ENCODE results near the gene NPFFR1.

NPFFR1 gene

GRCh38 chr10:70234668-70235447 is 48.9 kb downstream of the NPFFR1 start:
- no peak overlapping the region for H2BK12ac ChIP-seq (ENCODE audit: low read length in 2 of 2)
- H3K27me3 ChIP-seq (ENCODE audit: control insufficient read depth in 1 of 2, insufficient read depth in 1 of 2, low read length in 2 of 2): peaks cover 0 to 5% of the 10 kb centered on the region in 2 experiments
- H2AK5ac ChIP-seq (ENCODE audit: low read length, severe bottlenecking): no peak overlapping the region
- H3K4me2 ChIP-seq (ENCODE audit: low read length, poor library complexity, severe bottlenecking): no peak overlapping the region
- peaks cover 4% of the 10 kb centered on the region for H3K79me1 ChIP-seq (replicated peaks; ENCODE audit: low read length, poor library complexity, severe bottlenecking)
- H3K4me3 ChIP-seq (ENCODE audit: insufficient read depth in 1 of 2, low read depth in 1 of 2, low read length in 2 of 2): peak overlapping the region in 1 of 2 experiments; percentile 66
- no peak overlapping the region for H2BK15ac ChIP-seq (ENCODE audit: low read depth, poor library complexity, severe bottlenecking)
- no peak overlapping the region for H4K91ac ChIP-seq (ENCODE audit: low read length)
- H3K4ac ChIP-seq (ENCODE audit: low read depth in 1 of 2, low read length in 2 of 2): peak overlapping the region in 1 of 2 experiments; percentile 26
- WGBS: 92% methylated on average over 18 of the region's 18 CpGs
- no peak overlapping the region for H2BK5ac ChIP-seq (ENCODE audit: low read depth, low read length, poor library complexity, severe bottlenecking)
- H3K9me3 ChIP-seq (ENCODE audit: control insufficient read depth, low read length): no peaks in the 10 kb centered on the region
- H3K36me3 ChIP-seq (ENCODE audit: control insufficient read depth in 1 of 2, insufficient read depth in 2 of 2, low read depth in 1 of 2, low read length in 2 of 2): peaks cover 2 to 6% of the 10 kb centered on the region in 2 experiments
- H3K14ac ChIP-seq (ENCODE audit: low read length in 2 of 2): no peak overlapping the region
- H3K4me1 ChIP-seq (ENCODE audit: control insufficient read depth, insufficient read depth, low read depth, low read length): no peaks in the 10 kb centered on the region
- H2AFZ ChIP-seq (ENCODE audit: low read depth, low read length): peak overlapping the region; percentile 23
- H3K9ac ChIP-seq (ENCODE audit: low read length): peak overlapping the region; percentile 94
- no peak overlapping the region for H3K18ac ChIP-seq (ENCODE audit: low read depth in 1 of 2, low read length in 2 of 2)
- no peak overlapping the region for H4K8ac ChIP-seq (ENCODE audit: low read length)
- H3K23ac ChIP-seq (ENCODE audit: low read length in 2 of 2): no peak overlapping the region
- H3K27ac ChIP-seq (ENCODE audit: low read length, poor library complexity, severe bottlenecking): no peak overlapping the region
- peak overlapping the region; percentile 73 for H2BK120ac ChIP-seq (ENCODE audit: low read depth, low read length)
- peak; percentile 69 for DNase-seq

- H3K79me1 ChIP-seq (replicated peaks; ENCODE audit: low read length, poor library complexity, severe bottlenecking): peaks cover 6% of the 10 kb centered on the region
- H3K27ac ChIP-seq (ENCODE audit: low read length, poor library complexity, severe bottlenecking): no peak overlapping the region
- WGBS: 25% methylated on average over 1 of the region's 8 CpGs
- H3K36me3 ChIP-seq (ENCODE audit: control insufficient read depth in 1 of 2, insufficient read depth in 2 of 2, low read depth in 1 of 2, low read length in 2 of 2): peaks cover 4 to 15% of the 10 kb centered on the region in 2 experiments
- no peak overlapping the region for H4K91ac ChIP-seq (ENCODE audit: low read length)
- no peak overlapping the region for H2BK120ac ChIP-seq (ENCODE audit: low read depth, low read length)
- H3K4me3 ChIP-seq (ENCODE audit: insufficient read depth in 1 of 2, low read depth in 1 of 2, low read length in 2 of 2): peak overlapping the region in 1 of 2 experiments; percentile 95
- H2BK5ac ChIP-seq (ENCODE audit: low read depth, low read length, poor library complexity, severe bottlenecking): no peak overlapping the region
- peak overlapping the region; percentile 33 for H2AFZ ChIP-seq (ENCODE audit: low read depth, low read length)
- H2BK12ac ChIP-seq (ENCODE audit: low read length in 2 of 2): no peak overlapping the region
- peak overlapping the region; percentile 92 for H3K4me2 ChIP-seq (ENCODE audit: low read length, poor library complexity, severe bottlenecking)
- H3K9me3 ChIP-seq (ENCODE audit: control insufficient read depth, low read length): no peaks in the 10 kb centered on the region
- H2AK5ac ChIP-seq (ENCODE audit: low read length, severe bottlenecking): no peak overlapping the region
- no peak for DNase-seq
- H2BK15ac ChIP-seq (ENCODE audit: low read depth, poor library complexity, severe bottlenecking): no peak overlapping the region
- no peak overlapping the region for H3K18ac ChIP-seq (ENCODE audit: low read depth in 1 of 2, low read length in 2 of 2)
- no peaks in the 10 kb centered on the region for H3K4me1 ChIP-seq (ENCODE audit: control insufficient read depth, insufficient read depth, low read depth, low read length)
- no peak overlapping the region for H3K14ac ChIP-seq (ENCODE audit: low read length in 2 of 2)
- H3K9ac ChIP-seq (ENCODE audit: low read length): peak overlapping the region; percentile 94
- H3K23ac ChIP-seq (ENCODE audit: low read length in 2 of 2): no peak overlapping the region
- peaks cover 0 to 5% of the 10 kb centered on the region in 2 experiments for H3K27me3 ChIP-seq (ENCODE audit: control insufficient read depth in 1 of 2, insufficient read depth in 1 of 2, low read length in 2 of 2)
- H3K4ac ChIP-seq (ENCODE audit: low read depth in 1 of 2, low read length in 2 of 2): peak overlapping the region in 1 of 2 experiments; percentile 3
- no peak overlapping the region for H4K8ac ChIP-seq (ENCODE audit: low read length)
Measured at GRCh38 chr10:70233939-70234300, 49.9 kb downstream of the NPFFR1 start.

GRCh38 chr10:70233109-70233938 is 50.5 kb downstream of the NPFFR1 start, which contains the start of gene PPA1:
Gene PPA1, minus strand, starts transcription at chr10:70233429. Its CDS starts 102 bp downstream, at chr10:70233327.
- peak within 1 kb of the TSS; percentile 42 to 66 for H2BK12ac ChIP-seq (ENCODE audit: low read length in 2 of 2)
- WGBS: under 1% methylated on average over 73 of the region's 74 CpGs

GRCh38 chr10:70232859-70233108 is 51.0 kb downstream of the NPFFR1 start:
- Histone ChIP-seq H3K27me3 (ENCODE audit: control insufficient read depth in 1 of 2, insufficient read depth in 1 of 2, low read length in 2 of 2) (peaks cover 0 to 5% of the 10 kb centered on the region in 2 experiments), H3K18ac (ENCODE audit: low read depth in 1 of 2, low read length in 2 of 2) (peak overlapping the region; percentile 91 to 96), H3K23ac (ENCODE audit: low read length in 2 of 2) (peak overlapping the region in 1 of 2 experiments; percentile 83), H2BK12ac (ENCODE audit: low read length in 2 of 2) (no peak overlapping the region), H4K91ac (ENCODE audit: low read length) (peak overlapping the region; percentile 50), H3K14ac (ENCODE audit: low read length in 2 of 2) (peak overlapping the region; percentile 57 to 94), H2BK15ac (ENCODE audit: low read depth, poor library complexity, severe bottlenecking) (peak overlapping the region; percentile 52), H2AFZ (ENCODE audit: low read depth, low read length) (peak overlapping the region; percentile 31), H3K79me1 (replicated peaks; ENCODE audit: low read length, poor library complexity, severe bottlenecking) (peaks cover 8% of the 10 kb centered on the region), H3K9ac (ENCODE audit: low read length) (peak overlapping the region; percentile 94), H3K4me1 (ENCODE audit: control insufficient read depth, insufficient read depth, low read depth, low read length) (no peaks in the 10 kb centered on the region), H3K4me3 (ENCODE audit: insufficient read depth in 1 of 2, low read depth in 1 of 2, low read length in 2 of 2) (peak overlapping the region; percentile 91 to 95), H4K8ac (ENCODE audit: low read length) (no peak overlapping the region), H3K4me2 (ENCODE audit: low read length, poor library complexity, severe bottlenecking) (peak overlapping the region; percentile 90), H2BK5ac (ENCODE audit: low read depth, low read length, poor library complexity, severe bottlenecking) (no peak overlapping the region), H3K9me3 (ENCODE audit: control insufficient read depth, low read length) (no peaks in the 10 kb centered on the region), H2BK120ac (ENCODE audit: low read depth, low read length) (peak overlapping the region; percentile 79), H3K27ac (ENCODE audit: low read length, poor library complexity, severe bottlenecking) (peak overlapping the region; percentile 12), H2AK5ac (ENCODE audit: low read length, severe bottlenecking) (no peak overlapping the region), H3K36me3 (ENCODE audit: control insufficient read depth in 1 of 2, insufficient read depth in 2 of 2, low read depth in 1 of 2, low read length in 2 of 2) (peaks cover 4 to 27% of the 10 kb centered on the region in 2 experiments), H3K4ac (ENCODE audit: low read depth in 1 of 2, low read length in 2 of 2) (peak overlapping the region; percentile 24 to 85)
- WGBS: 0% methylated on average over 16 of the region's 18 CpGs
- DNase-seq: no peak

More at GRCh38 chr10:70233109-70233938, 50.5 kb downstream of the NPFFR1 start, which contains the start of gene PPA1:
- peak within 1 kb of the TSS; percentile 85 for H2BK120ac ChIP-seq (ENCODE audit: low read depth, low read length)
- peak within 1 kb of the TSS; percentile 85 for H4K8ac ChIP-seq (ENCODE audit: low read length)
- peak within 1 kb of the TSS; percentile 52 for H2BK15ac ChIP-seq (ENCODE audit: low read depth, poor library complexity, severe bottlenecking)
- H3K4ac ChIP-seq (ENCODE audit: low read depth in 1 of 2, low read length in 2 of 2): peak within 1 kb of the TSS; percentile 24 to 85
- H3K79me1 ChIP-seq (replicated peaks; ENCODE audit: low read length, poor library complexity, severe bottlenecking): peaks cover 8% of the 10 kb centered on the region
- H3K27me3 ChIP-seq (ENCODE audit: control insufficient read depth in 1 of 2, insufficient read depth in 1 of 2, low read length in 2 of 2): peaks cover 0 to 5% of the 10 kb centered on the region in 2 experiments
- H3K27ac ChIP-seq (ENCODE audit: low read length, poor library complexity, severe bottlenecking): peak within 1 kb of the TSS; percentile 49
- peaks cover 4 to 21% of the 10 kb centered on the region in 2 experiments for H3K36me3 ChIP-seq (ENCODE audit: control insufficient read depth in 1 of 2, insufficient read depth in 2 of 2, low read depth in 1 of 2, low read length in 2 of 2)
- H3K18ac ChIP-seq (ENCODE audit: low read depth in 1 of 2, low read length in 2 of 2): peak within 1 kb of the TSS; percentile 91 to 96
- H2AFZ ChIP-seq (ENCODE audit: low read depth, low read length): peak within 1 kb of the TSS; percentile 33
- peak within 1 kb of the TSS; percentile 57 to 94 for H3K14ac ChIP-seq (ENCODE audit: low read length in 2 of 2)
- peak within 1 kb of the TSS in 1 of 2 experiments; percentile 93 for H3K23ac ChIP-seq (ENCODE audit: low read length in 2 of 2)
- peak within 1 kb of the TSS; percentile 94 for H3K9ac ChIP-seq (ENCODE audit: low read length)
- no peaks in the 10 kb centered on the region for H3K4me1 ChIP-seq (ENCODE audit: control insufficient read depth, insufficient read depth, low read depth, low read length)
- no peak within 1 kb of the TSS for H2AK5ac ChIP-seq (ENCODE audit: low read length, severe bottlenecking)
- no peaks in the 10 kb centered on the region for H3K9me3 ChIP-seq (ENCODE audit: control insufficient read depth, low read length)
- peak within 1 kb of the TSS; percentile 92 for H3K4me2 ChIP-seq (ENCODE audit: low read length, poor library complexity, severe bottlenecking)
- no peak within 1 kb of the TSS for H2BK5ac ChIP-seq (ENCODE audit: low read depth, low read length, poor library complexity, severe bottlenecking)
- peak within 1 kb of the TSS; percentile 91 to 95 for H3K4me3 ChIP-seq (ENCODE audit: insufficient read depth in 1 of 2, low read depth in 1 of 2, low read length in 2 of 2)
- peak within 1 kb of the TSS; percentile 68 for H4K91ac ChIP-seq (ENCODE audit: low read length)
- DNase-seq: peak; percentile 95
